GM12892 (cell line): ENCODE measurements around the gene CIC.

Source experiments
- POLR2A ChIP-seq: IDR thresholded peaks from 2 replicates; pipeline ENCODE4 v1.6.1; 2011; ENCODE audit warnings: low read depth, low read length, control low read depth
- POLR2AphosphoS5 ChIP-seq: IDR thresholded peaks from 2 replicates; pipeline ENCODE4 v1.6.1; 2011; ENCODE audit warnings: low read depth, low read length, control low read depth

- no peak for TF ChIP-seq POLR2AphosphoS5
- TF ChIP-seq POLR2A, result no peak
Observed at GRCh38 chr19:42290523-42291434, 21.7 kb downstream of the CIC start.
